IPS DF 4.7 (cell line): ENCODE results near the gene MCTP1.
"Not testable (repeated sequence)": the region's sequence is repeated elsewhere in the genome, so short reads cannot be mapped to it uniquely, and the experiment has no call there.

ENCODE experiments used
- DNase-seq: peaks from one replicate; pipeline ENCODE4 v3.0.0-alpha.2; 2013; ENCODE audit warnings: low spot score; ENCODE audit errors: extremely low read depth

The MCTP1 gene

GRCh38 chr5:94891565-94891964, 393.3 kb downstream of the MCTP1 start:
- DNase-seq: no peak

GRCh38 chr5:94890907-94891306, 394.0 kb downstream of the MCTP1 start:
- DNase-seq: no peak

GRCh38 chr5:94888674-94889073, 396.2 kb downstream of the MCTP1 start:
- DNase-seq: no peak

DNA sequence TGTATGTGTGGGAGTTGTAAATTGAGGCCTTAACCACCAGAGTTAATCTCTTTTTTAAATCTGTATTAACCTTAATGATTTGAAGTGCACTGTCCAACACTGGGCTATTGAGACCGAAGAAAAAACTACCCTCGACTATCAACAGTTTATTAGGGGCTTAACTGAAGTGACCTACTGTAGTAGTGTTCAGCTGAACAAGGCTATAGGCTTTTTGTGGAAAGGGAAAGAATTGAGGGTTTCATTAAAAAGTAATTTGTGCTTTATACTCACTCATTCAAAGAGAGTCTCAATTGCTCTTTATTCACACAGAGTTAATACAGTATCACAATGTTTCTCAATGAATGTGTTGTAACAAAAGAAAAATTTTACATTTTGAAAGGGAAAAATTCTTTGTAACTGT, 399.0 kb downstream of the MCTP1 start:
- no peak for DNase-seq

DNA sequence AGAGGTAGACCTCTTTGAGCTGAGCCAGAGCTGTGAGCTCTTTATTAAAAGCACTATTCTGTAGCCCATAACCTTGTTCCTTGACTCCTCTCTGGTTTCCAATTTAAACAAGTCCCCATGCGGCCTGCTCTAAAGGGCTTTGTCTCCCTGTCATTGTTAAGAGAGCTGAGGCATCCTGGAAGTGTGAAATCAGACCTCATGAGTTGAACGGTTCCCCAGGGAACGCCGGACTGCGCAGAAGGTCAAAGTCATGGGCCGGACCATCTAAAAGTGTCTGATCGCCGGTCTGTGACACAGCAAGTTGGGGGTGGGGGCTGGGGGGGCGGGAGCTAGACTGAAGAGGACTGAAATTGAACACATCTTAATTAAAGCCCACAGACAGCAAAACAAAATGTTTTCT, 400.6 kb downstream of the MCTP1 start:
- DNase-seq: no peak

DNA sequence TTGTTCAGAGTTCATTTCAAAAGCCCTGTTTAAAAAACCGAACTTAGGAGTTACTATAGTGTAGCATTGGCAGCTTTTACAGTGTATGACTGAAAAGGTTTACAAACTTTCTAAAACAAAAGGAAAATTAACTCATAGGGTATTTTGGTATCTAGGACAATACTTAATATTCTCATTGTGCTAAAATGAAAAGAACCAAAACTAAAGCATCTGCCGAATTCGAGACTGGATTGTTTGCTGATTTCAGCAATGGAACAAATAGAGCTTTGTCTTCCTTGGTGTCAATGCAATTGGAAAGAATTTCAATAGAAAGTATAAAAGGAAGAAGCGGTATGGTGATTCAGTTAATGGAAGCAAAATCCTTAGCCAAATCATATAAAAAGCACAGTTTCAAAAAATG, 412.4 kb downstream of the MCTP1 start:
- DNase-seq: no peak

- DNase-seq: no peak
Measured at GRCh38 chr5:94870511-94871183, 414.2 kb downstream of the MCTP1 start.

GRCh38 chr5:94869921-94870320, 415.0 kb downstream of the MCTP1 start:
- no peak for DNase-seq

DNA sequence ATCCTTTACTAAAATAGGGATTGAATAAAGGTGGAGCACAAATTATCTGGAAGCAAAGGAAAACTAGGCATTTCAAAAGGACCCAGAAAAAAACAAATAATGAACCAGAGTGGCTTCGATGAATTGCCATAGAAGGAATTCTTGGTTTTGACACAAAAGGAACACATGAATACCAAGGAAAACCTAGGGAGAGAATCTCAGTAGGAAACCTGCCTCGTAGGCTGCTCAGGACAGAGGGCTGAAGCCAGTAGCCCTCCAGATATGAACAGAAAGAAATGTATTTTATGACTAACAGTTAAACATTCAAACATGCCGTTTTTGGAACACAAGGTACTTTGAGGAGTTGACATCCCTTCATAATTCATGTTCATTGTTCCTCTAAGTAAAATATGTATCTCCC, 420.9 kb downstream of the MCTP1 start:
- no peak for DNase-seq

DNA sequence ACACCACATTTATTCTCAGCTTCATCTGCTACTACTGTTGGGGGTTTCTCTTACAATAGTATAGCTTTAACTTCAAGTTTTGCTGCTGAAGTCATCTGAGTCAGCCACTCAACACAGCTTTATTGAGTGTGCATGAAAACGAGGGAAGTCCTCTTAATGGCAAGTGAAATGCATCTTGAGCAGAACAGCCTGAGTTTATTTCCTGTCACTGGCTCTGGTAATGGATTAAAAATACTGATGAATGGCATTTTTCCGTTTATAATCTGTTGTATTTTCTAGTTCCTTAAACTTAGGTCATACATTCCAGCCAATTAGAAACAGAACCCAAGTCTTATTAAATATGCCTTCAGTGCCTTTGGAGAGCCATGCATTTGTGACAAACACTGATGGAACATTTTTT, 427.8 kb downstream of the MCTP1 start:
- DNase-seq: no peak

GRCh38 chr5:94856257-94856800, 428.6 kb downstream of the MCTP1 start:
- DNase-seq: no peak

- DNase-seq: no peak
Measured at GRCh38 chr5:94855543-94855942, 429.4 kb downstream of the MCTP1 start.

GRCh38 chr5:94853120-94853519, 431.8 kb downstream of the MCTP1 start:
- no peak for DNase-seq

DNA sequence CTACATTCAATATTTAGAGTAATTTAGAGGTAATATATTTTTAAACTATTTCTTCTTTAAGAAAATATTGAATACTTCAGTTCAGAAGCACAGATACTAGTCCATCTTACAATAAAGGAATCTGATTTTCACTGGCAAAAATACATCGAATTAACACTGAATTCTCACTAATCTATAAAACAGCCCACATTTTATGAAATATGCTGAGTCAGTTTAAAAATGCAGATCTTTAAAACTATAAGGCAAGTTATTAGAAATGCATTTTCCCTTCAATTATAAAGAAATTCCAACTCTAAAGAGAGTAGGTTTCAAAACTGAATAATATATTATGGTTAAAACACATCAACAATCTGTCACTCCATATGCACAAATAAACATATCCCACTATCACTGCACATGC, 433.9 kb downstream of the MCTP1 start:
- DNase-seq: no peak

DNA sequence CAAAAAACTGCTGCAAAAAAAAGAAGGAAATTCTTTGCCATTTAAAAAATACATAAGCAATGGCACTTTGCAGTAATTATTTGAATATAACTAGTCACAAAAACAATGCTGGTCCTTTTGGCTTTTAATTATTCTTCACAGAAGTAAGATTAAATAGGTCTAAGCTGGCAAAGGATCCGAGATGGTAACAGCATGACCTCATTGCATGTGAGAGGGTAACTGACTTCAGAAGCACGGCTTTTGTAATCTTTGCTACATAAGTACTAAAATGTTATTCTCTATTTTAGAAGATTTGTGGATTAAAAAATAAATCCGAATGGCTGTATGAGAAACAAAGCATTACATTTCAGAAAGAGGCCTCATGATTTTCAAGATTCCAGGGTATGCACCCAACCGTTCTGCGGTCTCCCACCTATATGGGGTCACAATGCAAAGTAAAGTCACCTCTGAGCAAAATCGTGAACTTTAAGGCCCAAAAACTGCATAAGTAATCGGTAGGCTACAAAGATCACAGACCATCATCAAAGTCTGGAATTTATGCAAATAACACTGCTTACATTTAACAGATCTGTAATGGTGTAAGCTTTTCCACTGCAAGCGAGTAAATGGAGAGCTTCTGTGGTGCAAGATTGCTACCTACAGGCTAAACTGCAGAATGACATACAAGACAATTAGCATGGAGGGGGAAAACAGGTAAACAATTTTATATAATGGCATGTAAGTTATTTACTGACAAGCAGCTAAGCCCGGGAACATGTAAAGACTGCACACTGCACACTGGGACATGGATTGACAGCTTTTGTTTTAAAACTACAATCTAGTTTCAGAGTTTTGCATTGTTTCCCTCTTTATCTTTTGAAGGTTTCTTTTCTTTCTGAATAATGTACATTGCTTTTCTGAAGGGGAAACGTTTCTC, 434.8 kb downstream of the MCTP1 start:
- DNase-seq: peak; percentile 53

- no peak for DNase-seq
Measured at GRCh38 chr5:94849324-94849723, 435.6 kb downstream of the MCTP1 start.

DNA sequence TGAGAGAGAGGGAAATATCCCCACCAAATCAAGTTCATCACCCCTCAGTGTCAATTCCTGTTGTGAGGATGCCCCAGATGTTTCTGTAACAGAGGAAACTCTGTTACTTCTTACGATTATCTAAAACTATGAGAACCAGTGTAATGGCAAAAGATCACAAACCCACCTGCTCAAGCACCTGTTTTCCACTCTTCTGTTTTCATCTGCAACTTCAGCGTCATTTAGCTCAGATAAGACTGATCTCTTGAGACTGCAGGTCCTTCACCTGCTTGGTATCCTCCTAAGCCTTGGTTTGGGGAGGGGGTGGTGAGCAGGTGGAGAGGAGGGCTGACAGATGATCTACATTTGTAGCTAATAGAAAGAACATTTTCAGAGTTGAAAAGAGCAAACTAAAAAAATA, 437.2 kb downstream of the MCTP1 start:
- DNase-seq: no peak

DNA sequence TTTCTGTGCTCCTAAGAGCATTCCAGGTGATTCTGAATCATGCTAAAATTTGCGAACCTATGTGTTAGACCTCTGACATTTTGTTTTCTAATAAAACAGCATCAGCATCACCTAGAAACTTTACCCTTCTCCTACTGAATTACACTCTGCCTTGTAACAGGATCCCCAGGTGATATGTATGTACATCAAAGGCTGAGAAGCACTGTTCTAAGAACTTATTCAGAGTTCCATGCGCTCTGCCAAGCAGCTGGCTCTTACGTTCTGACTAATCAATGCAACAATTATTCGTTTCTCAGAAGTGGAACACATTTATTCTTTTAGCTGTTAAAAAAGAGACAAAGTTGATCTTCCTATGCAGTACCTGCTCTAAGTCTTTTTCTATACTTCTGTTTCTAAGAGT, 437.9 kb downstream of the MCTP1 start:
- DNase-seq: no peak

- not testable (repeated sequence) for DNase-seq
Measured at GRCh38 chr5:94845696-94846095, 439.2 kb downstream of the MCTP1 start.

DNA sequence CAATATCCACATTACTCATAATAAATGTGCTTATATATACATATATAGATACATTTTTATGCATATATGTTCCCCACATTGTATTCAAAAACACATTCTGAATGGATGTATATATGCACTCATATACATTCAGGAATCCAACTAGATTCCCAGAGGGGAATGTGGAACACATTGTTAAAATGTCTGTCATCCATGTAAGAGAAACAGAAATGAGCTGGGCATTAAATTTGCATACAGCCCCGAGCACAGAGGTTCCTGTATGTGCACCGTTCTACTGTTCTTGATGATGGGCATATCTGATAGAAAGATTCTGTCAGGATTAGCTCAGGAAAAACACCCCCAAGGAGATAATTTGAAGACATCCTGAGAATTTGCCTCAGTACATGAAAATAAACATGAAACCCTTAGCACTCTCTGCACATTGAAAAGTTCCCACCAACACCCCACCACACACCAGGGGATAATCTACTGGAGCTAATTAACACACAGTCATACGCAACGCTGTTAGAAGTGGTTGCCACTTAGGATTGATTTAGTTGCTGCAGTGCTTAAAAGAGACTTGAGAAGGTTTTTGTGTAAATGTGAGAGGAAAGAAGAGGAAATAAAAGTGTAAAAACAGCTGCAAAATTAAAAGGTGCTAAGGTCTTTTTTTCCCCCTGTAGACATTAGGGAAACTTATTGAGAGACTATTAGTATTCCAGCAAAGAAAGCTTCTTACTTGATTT, 443.1 kb downstream of the MCTP1 start:
- DNase-seq: no peak

- DNase-seq: no peak
Measured at GRCh38 chr5:94833851-94834250, 451.0 kb downstream of the MCTP1 start.

DNA sequence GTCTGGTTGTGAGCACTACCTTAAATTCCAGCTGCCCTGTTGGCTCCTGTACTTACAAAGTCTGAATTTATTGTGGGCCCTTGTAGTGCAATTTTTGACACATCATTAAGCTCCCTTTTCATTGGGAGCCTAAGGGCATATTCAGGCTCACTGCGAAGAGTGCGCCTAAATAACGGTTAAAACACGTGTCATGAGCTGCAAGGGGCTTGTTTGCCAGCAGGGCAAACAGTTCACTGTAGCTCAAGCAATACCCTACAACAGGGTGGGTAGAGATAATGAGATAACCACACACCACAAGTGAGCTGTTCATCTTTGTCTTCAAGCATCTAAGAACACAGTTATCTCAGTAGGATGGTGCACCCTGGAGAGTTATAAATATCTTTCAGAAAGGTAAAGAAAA, 452.2 kb downstream of the MCTP1 start:
- no peak for DNase-seq
